Caco-2 (cell line): ENCODE data around the gene GMPPA. TPM values are rescaled to one million over a fixed set of nuclear protein-coding genes. Genes with fewer than 3 reads are reported as not detected.

Experiments used
- BruUV-seq: library from RNA; stranded (reverse); fragments of 400-500 nt; replicated peaks from 2 replicates; lab custom pipeline; 2021; lab: Mats Ljungman, UMichigan
- CTCF ChIA-PET: fragments of 300-600 bp; sonication (Branson Sonifier 250); formaldehyde crosslinking; loops from one replicate; lab custom pipeline; 2022; ENCODE audit warnings: antibody characterized with exemption; lab: Charles Lee
- POLR2A ChIA-PET: fragments of 300-600 bp; sonication (Branson Sonifier 250); formaldehyde crosslinking; loops from one replicate; lab custom pipeline; 2022; ENCODE audit warnings: antibody characterized with exemption; lab: Charles Lee
- DNase-seq, 2 experiments: peaks; one replicate each; pipeline versions ENCODE4 v3.0.0 to v3.0.0-alpha.2; 2020 to 2022
- H3K27me3 ChIP-seq: replicated peaks from 2 replicates; pipeline ENCODE4 v1.6.0; 2011; ENCODE audit warnings: low read length; ENCODE audit not compliant: control insufficient read depth, insufficient read depth
- H3K36me3 ChIP-seq: 2 replicates; pipeline ENCODE4 v1.5.1; 2011; ENCODE audit warnings: low read length; ENCODE audit not compliant: control insufficient read depth, insufficient read depth
- H3K4me1 ChIP-seq: fragments of 250-450 bp; sonication (Bioruptor Pico); 2 replicates; pipeline ENCODE4 v1.5.1; 2020; ENCODE audit warnings: mild to moderate bottlenecking
- H3K4me3 ChIP-seq: 2 replicates; pipeline ENCODE4 v1.5.1; 2011; ENCODE audit warnings: low read depth, mild to moderate bottlenecking, control low read depth, low read length
- H3K9me3 ChIP-seq: fragments of 250-450 bp; sonication (Bioruptor Pico); 2 replicates; pipeline ENCODE4 v1.5.1; 2020; ENCODE audit warnings: mild to moderate bottlenecking, moderate library complexity
- H3K27ac Mint-ChIP-seq: one replicate; pipeline ENCODE4 v1.8.0; 2022; ENCODE audit warnings: mixed read lengths; ENCODE audit not compliant: unreplicated experiment
- H3K27me3 Mint-ChIP-seq: one replicate; pipeline ENCODE4 v1.8.0; 2022; ENCODE audit warnings: mixed read lengths; ENCODE audit not compliant: insufficient read depth, unreplicated experiment
- H3K36me3 Mint-ChIP-seq: one replicate; pipeline ENCODE4 v1.8.0; 2022; ENCODE audit warnings: mild to moderate bottlenecking, mixed read lengths; ENCODE audit not compliant: insufficient read depth, unreplicated experiment
- H3K4me1 Mint-ChIP-seq: one replicate; pipeline ENCODE4 v1.8.0; 2022; ENCODE audit warnings: low read depth, mixed read lengths; ENCODE audit not compliant: unreplicated experiment
- H3K4me3 Mint-ChIP-seq: one replicate; pipeline ENCODE4 v1.8.0; 2022; ENCODE audit warnings: mild to moderate bottlenecking, moderate library complexity, mixed read lengths; ENCODE audit not compliant: unreplicated experiment
- H3K9me3 Mint-ChIP-seq: one replicate; pipeline ENCODE4 v1.8.0; 2022; ENCODE audit warnings: mixed read lengths; ENCODE audit not compliant: unreplicated experiment
- CTCF ChIP-seq, 2 experiments: fragments of 200-600 bp in 1 of 2; IDR thresholded peaks; 1 replicate in 1 of 2; 2 replicates in 1 of 2; pipeline versions ENCODE4 v1.5.1 to v1.8.0; 2011 to 2022; ENCODE audit warnings: antibody characterized with exemption in 1 of 2, control low read depth in 1 of 2, inconsistent platforms in 1 of 2, low read depth in 1 of 2, low read length in 1 of 2, mild to moderate bottlenecking in 1 of 2, moderate library complexity in 1 of 2; ENCODE audit not compliant: insufficient read depth in 1 of 2, severe bottlenecking in 1 of 2, unreplicated experiment in 1 of 2
- intact Hi-C: fragments of 100-400 bp; cut with micrococcal nuclease; formaldehyde crosslinking; loops from one replicate; pipeline ENCODE4 v1.10.0; 2022; ENCODE audit not compliant: unreplicated experiment
- total RNA-seq: library from RNA; stranded (reverse); gene quantifications from 2 replicates; pipeline ENCODE4 v1.2.3, GENCODE V29; 2022

Gene GMPPA
- total RNA-seq, 1 experiment from 2014 or later: 53.7 TPM

- Histone ChIP-seq H3K36me3 (no peaks in the 10 kb centered on the region), H3K4me3 (no peak overlapping the region; the same call in 1 of the 2 replicates), H3K9me3 (no peaks in the 10 kb centered on the region), H3K4me1 (peaks cover 11% of the 10 kb centered on the region; the same call in 1 of the 2 replicates), H3K27me3 (peaks cover 3% of the 10 kb centered on the region)
- H3K4me1 Mint-ChIP-seq: no peaks in the 10 kb centered on the region
- no peaks in the 10 kb centered on the region for H3K9me3 Mint-ChIP-seq
- no TSS peak for BruUV-seq
- no peaks in the 10 kb centered on the region for H3K36me3 Mint-ChIP-seq
- TF ChIP-seq CTCF (IDR thresholded peaks at IDR 0.05; ENCODE audit: insufficient read depth in 1 of 2, low read depth in 1 of 2, low read length in 1 of 2, severe bottlenecking in 1 of 2, unreplicated experiment in 1 of 2): no peak
- peak overlapping the region; percentile 49 for H3K4me3 Mint-ChIP-seq
- POLR2A ChIA-PET: interaction anchor here (1.0 kb wide), 1 partner anchor 15 kb away, joined by 3 read pairs; the partner anchor contains the start of gene GMPPA
- peaks cover 8% of the 10 kb centered on the region for H3K27me3 Mint-ChIP-seq
- intact Hi-C loops: no loop called here
- no peak overlapping the region for H3K27ac Mint-ChIP-seq
- CTCF ChIA-PET: interaction anchor here (0.5 to 3.4 kb wide), 5 partner anchors 12 to 247 kb away, joined by 3 to 27 read pairs (median 6); a partner anchor contains a TSS
- DNase-seq: no peak
These were observed 15.0 kb upstream of the GMPPA start for GRCh38 chr2:219483451-219484342.

- Mint-ChIP-seq H3K36me3 (no peaks in the 10 kb centered on the region), H3K27me3 (peaks cover 8% of the 10 kb centered on the region), H3K4me1 (no peaks in the 10 kb centered on the region), H3K9me3 (no peaks in the 10 kb centered on the region), H3K4me3 (peak overlapping the region; percentile 49), H3K27ac (no peak overlapping the region)
- no peak for DNase-seq
- Histone ChIP-seq H3K36me3 (no peaks in the 10 kb centered on the region), H3K4me3 (peak overlapping the region; percentile 16), H3K27me3 (peaks cover 3% of the 10 kb centered on the region), H3K9me3 (no peaks in the 10 kb centered on the region), H3K4me1 (peaks cover 11% of the 10 kb centered on the region; the same call in 1 of the 2 replicates)
- intact Hi-C loops: no loop called here
- BruUV-seq: no TSS peak
- TF ChIP-seq CTCF (IDR thresholded peaks at IDR 0.05; ENCODE audit: insufficient read depth in 1 of 2, low read depth in 1 of 2, low read length in 1 of 2, severe bottlenecking in 1 of 2, unreplicated experiment in 1 of 2): no peak
- ChIA-PET POLR2A (interaction anchor here (0.6 to 1.0 kb wide), 2 partner anchors 14 to 149 kb away, joined by 3 to 5 read pairs; partner anchors contain the start of gene GMPPA), CTCF (interaction anchor here (0.5 to 3.4 kb wide), 5 partner anchors 11 to 642 kb away, joined by 3 to 27 read pairs (median 6); a partner anchor contains a TSS)
These were observed 14.1 kb upstream of the GMPPA start for GRCh38 chr2:219484343-219485200.
